Measurements from ENCODE around the gene GALNTL6. TPM values are rescaled to one million over a fixed set of nuclear protein-coding genes. Genes with fewer than 3 reads are reported as not detected.

GALNTL6 gene
- total RNA-seq, 1 experiment from 2014 or later: not detected

GRCh38 chr4:172776203-172776861 is 963.1 kb downstream of the GALNTL6 start:
- H3K4me2 ChIP-seq (ENCODE audit: insufficient read depth, insufficient read length, low read length): no peak overlapping the region

More at GRCh38 chr4:172776203-172776861, 963.1 kb downstream of the GALNTL6 start:
- Histone ChIP-seq H2BK5ac (ENCODE audit: insufficient read length, low read length) (no peak overlapping the region), H3K9me3 (ENCODE audit: control insufficient read depth, low read depth, low read length) (no peaks in the 10 kb centered on the region), H3K27ac (ENCODE audit: insufficient read length, low read depth, low read length) (no peak overlapping the region), H2BK12ac (ENCODE audit: insufficient read length, low read depth, low read length) (no peak overlapping the region), H2BK15ac (ENCODE audit: low read depth, low read length) (no peak overlapping the region), H4K91ac (ENCODE audit: insufficient read length, low read depth, low read length) (no peak overlapping the region), H3K27me3 (ENCODE audit: insufficient read depth, low read length) (no peaks in the 10 kb centered on the region), H3T11ph (ENCODE audit: low read length) (no peak overlapping the region), H2BK20ac (ENCODE audit: low read depth, low read length, poor library complexity, severe bottlenecking) (no peak overlapping the region), H3K23ac (ENCODE audit: insufficient read length, low read depth, low read length) (no peak overlapping the region), H3K79me1 (ENCODE audit: insufficient read depth, low read depth, low read length, poor library complexity, severe bottlenecking) (no peaks in the 10 kb centered on the region), H2BK120ac (ENCODE audit: low read depth, low read length, poor library complexity, severe bottlenecking) (no peak overlapping the region), H3K14ac (ENCODE audit: insufficient read depth, low read length) (no peak overlapping the region), H3K56ac (ENCODE audit: insufficient read length, low read depth, low read length) (no peak overlapping the region), H2AK5ac (ENCODE audit: insufficient read length, low read length) (no peak overlapping the region), H3K4me1 (ENCODE audit: insufficient read depth, low read length) (no peaks in the 10 kb centered on the region), H3K9ac (ENCODE audit: extremely low read depth, insufficient read length, low read length) (no peak overlapping the region), H4K20me1 (ENCODE audit: control insufficient read depth, insufficient read depth, insufficient read length) (no peaks in the 10 kb centered on the region), H2AFZ (ENCODE audit: low read length) (no peak overlapping the region), H4K8ac (replicated peaks; ENCODE audit: insufficient read length, low read depth, low read length) (no peak overlapping the region), H3K79me2 (ENCODE audit: insufficient read depth, low read length) (no peaks in the 10 kb centered on the region), H3K4ac (ENCODE audit: low read depth, low read length) (no peak overlapping the region), H3K23me2 (ENCODE audit: insufficient read length, low read depth, low read length, poor library complexity, severe bottlenecking) (no peaks in the 10 kb centered on the region), H3K18ac (ENCODE audit: insufficient read length, low read depth, low read length) (no peak overlapping the region), H4K5ac (ENCODE audit: insufficient read length, low read depth, low read length) (no peak overlapping the region)
- TF ChIP-seq, protein P1, sequence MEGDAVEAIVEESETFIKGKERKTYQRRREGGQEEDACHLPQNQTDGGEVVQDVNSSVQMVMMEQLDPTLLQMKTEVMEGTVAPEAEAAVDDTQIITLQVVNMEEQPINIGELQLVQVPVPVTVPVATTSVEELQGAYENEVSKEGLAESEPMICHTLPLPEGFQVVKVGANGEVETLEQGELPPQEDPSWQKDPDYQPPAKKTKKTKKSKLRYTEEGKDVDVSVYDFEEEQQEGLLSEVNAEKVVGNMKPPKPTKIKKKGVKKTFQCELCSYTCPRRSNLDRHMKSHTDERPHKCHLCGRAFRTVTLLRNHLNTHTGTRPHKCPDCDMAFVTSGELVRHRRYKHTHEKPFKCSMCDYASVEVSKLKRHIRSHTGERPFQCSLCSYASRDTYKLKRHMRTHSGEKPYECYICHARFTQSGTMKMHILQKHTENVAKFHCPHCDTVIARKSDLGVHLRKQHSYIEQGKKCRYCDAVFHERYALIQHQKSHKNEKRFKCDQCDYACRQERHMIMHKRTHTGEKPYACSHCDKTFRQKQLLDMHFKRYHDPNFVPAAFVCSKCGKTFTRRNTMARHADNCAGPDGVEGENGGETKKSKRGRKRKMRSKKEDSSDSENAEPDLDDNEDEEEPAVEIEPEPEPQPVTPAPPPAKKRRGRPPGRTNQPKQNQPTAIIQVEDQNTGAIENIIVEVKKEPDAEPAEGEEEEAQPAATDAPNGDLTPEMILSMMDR (conservative IDR thresholded peaks at IDR 0.05): no peak
- no CpG with 5 or more reads among the region's 4 CpGs for WGBS (ENCODE audit: extremely low coverage, insufficient read length, low lambda C conversion rate)
- Mint-ChIP-seq H3K4me3 (no peak overlapping the region), H3K9me3 (no peaks in the 10 kb centered on the region; a peak in 1 of 5 replicates), H3K27me3 (ENCODE audit: low read depth) (no peaks in the 10 kb centered on the region), H3K4me1 (no peaks in the 10 kb centered on the region), H3K27ac (no peak overlapping the region), H3K36me3 (ENCODE audit: insufficient read depth in 1 of 3, low read depth in 3 of 3) (peaks cover 0 to 5% (median 2%) of the 10 kb centered on the region in 3 experiments; a peak in 2 of 7 replicates)
- no peak for DNase-seq
